Measurements from ENCODE around the gene FMNL2.

DNA sequence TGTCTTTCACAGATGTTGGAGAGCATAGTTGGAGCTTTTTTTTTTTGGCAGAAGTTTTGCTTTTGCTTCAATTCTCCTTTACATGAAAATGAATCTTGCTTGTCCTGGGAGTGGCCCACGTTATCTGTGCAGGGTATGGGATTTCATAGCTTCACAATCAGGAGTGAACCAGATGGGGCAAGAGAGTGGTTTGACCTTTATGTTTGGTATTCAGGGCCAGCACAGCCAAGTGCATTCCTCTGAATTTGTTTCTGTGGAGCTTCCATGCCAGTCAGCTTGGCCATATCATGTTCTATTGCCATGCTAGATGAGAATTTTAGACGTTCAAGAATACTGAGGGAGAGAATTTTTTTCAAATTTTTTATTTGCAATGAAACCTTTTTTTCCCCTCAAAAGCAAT lies 265.7 kb downstream of the FMNL2 start:
- TF ChIP-seq ZC3H10 (CRISPR knock-in tag; IDR thresholded peaks at IDR 0.05) (no peak), RARB (CRISPR knock-in tag; IDR thresholded peaks at IDR 0.05) (no peak), ESRRG (CRISPR knock-in tag; IDR thresholded peaks at IDR 0.05) (no peak), OSR1 (CRISPR knock-in tag; IDR thresholded peaks at IDR 0.05) (no peak)
- TF ChIP-seq, protein P1, sequence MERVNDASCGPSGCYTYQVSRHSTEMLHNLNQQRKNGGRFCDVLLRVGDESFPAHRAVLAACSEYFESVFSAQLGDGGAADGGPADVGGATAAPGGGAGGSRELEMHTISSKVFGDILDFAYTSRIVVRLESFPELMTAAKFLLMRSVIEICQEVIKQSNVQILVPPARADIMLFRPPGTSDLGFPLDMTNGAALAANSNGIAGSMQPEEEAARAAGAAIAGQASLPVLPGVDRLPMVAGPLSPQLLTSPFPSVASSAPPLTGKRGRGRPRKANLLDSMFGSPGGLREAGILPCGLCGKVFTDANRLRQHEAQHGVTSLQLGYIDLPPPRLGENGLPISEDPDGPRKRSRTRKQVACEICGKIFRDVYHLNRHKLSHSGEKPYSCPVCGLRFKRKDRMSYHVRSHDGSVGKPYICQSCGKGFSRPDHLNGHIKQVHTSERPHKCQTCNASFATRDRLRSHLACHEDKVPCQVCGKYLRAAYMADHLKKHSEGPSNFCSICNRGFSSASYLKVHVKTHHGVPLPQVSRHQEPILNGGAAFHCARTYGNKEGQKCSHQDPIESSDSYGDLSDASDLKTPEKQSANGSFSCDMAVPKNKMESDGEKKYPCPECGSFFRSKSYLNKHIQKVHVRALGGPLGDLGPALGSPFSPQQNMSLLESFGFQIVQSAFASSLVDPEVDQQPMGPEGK (CRISPR knock-in tag; IDR thresholded peaks at IDR 0.05; ENCODE audit: borderline replicate concordance), result no peak
